Skin epidermis (tissue), 12 donors: ENCODE measurements around the gene EPHA8.

Experiments
- H3K27ac ChIP-seq, 21 experiments: fragments of 200-600 bp; sonication (generic) in 11 of 21; one replicate each; pipeline ENCODE4 v1.5.0; 2020; ENCODE audit warnings: mild to moderate bottlenecking in 3 of 21, inconsistent platforms in 2 of 21, moderate library complexity in 2 of 21
- H3K4me3 ChIP-seq, 7 experiments: fragments of 200-600 bp; sonication (generic) in 2 of 7; one replicate each; pipeline ENCODE4 v1.5.0; 2020; ENCODE audit warnings: inconsistent platforms in 2 of 7, mild to moderate bottlenecking in 2 of 7, moderate library complexity in 1 of 7

EPHA8 gene

DNA sequence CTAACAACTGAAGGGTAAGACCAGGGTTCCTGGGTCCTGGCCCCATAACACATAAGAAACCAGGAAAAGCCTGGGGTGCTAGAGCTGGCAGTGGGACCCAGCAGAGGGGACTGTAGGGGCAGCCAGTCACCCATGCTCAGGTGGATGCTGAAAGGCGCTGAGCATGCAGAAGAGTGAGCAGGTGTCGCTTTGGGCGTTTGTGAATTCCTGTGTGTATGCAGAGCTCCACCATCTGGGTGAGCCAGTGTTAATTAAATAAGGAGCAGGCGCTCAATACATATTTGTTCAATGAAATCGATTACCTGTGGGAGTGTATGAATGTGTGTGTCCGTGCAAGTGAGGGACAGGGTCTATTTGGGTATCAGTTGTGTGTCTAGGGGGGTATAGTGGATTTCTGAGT, 73.6 kb downstream of the EPHA8 start:
- peak overlapping the region in 3 of 7 experiments; percentile 8 to 21 (median 19) for H3K4me3 ChIP-seq
- peak overlapping the region in 5 of 21 experiments; percentile 41 to 74 (median 62) for H3K27ac ChIP-seq

DNA sequence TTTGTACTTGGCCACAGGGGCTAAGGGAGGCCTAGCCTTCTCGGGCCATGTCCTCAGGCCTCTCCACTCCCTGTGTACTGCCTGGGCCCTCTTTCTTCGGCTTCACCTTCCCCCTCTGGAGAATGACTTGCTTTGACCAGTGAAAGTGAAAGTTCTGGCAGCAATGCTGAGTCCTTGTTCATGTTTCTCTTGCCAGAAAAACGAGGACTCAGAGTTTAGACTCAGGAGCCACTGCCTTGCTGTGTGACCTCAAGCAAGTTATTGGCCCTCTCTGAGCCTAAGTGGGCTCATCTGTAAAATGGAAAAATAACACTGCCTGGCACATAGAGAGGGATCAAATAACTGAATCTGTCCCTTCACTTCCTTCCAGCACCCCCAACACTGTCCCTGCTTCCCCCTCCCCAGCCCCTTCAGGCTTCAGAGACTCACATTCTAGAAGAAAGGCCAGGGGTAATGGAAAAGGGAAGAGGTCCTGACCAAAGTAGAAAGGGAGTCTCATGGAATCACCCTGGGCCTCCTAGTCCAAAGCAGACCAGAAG, 74.7 kb downstream of the EPHA8 start:
- H3K4me3 ChIP-seq, result peak overlapping the region in 2 of 7 experiments; percentile 1 to 19

DNA sequence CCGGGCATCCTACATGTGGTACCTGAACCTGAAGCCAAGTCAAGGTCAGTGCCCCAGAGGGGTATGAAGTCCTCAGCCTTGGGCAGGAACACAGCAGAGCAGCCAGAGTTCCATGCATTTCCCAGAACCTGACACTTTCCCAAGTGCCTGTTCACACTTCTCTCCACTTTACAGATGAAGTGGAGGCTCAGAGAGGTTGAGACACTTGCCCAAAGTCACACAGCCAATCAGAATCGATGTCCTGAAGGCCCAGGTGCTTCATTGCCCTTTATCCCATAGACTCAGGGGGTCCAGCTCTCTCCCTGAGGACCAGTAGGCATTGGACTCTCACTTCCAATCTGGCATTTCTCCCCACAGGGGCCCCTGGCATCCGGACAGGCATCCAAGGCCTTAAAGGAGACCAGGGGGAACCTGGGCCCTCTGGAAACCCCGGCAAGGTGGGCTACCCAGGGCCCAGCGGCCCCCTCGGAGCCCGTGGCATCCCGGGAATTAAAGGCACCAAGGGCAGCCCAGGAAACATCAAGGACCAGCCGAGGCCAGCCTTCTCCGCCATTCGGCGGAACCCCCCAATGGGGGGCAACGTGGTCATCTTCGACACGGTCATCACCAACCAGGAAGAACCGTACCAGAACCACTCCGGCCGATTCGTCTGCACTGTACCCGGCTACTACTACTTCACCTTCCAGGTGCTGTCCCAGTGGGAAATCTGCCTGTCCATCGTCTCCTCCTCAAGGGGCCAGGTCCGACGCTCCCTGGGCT, 75.4 kb downstream of the EPHA8 start:
- Histone ChIP-seq H3K27ac (no peak overlapping the region), H3K4me3 (peak overlapping the region in 1 of 7 experiments; percentile 1)

More for the DNA sequence above, 74.7 kb downstream of the EPHA8 start:
- peak overlapping the region in 3 of 21 experiments; percentile 55 to 74 (median 70) for H3K27ac ChIP-seq

DNA sequence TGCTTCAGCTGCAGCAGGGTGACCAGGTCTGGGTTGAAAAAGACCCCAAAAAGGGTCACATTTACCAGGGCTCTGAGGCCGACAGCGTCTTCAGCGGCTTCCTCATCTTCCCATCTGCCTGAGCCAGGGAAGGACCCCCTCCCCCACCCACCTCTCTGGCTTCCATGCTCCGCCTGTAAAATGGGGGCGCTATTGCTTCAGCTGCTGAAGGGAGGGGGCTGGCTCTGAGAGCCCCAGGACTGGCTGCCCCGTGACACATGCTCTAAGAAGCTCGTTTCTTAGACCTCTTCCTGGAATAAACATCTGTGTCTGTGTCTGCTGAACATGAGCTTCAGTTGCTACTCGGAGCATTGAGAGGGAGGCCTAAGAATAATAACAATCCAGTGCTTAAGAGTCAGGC, 76.0 kb downstream of the EPHA8 start:
- no peak overlapping the region for H3K4me3 ChIP-seq
- H3K27ac ChIP-seq, result no peak overlapping the region

DNA sequence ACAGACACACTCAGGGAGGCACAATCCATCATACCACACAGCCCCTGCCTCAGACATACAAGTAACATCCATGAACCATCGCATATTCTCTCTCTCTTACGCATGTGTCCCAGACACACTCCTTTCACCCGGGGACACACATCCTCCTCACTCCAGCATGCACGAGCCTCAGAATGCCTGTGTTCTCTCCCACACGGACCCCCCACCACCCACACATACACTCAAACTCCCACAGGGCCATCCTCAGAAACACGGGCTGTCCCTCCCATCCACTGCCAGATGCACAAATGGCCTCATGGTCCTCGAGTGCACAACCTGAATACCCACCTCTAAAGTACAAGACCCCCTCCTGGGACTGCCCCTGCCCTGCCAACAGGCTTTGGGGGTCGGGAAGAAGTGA, 78.0 kb downstream of the EPHA8 start:
- no peak overlapping the region for H3K27ac ChIP-seq
- H3K4me3 ChIP-seq, result no peak overlapping the region

DNA sequence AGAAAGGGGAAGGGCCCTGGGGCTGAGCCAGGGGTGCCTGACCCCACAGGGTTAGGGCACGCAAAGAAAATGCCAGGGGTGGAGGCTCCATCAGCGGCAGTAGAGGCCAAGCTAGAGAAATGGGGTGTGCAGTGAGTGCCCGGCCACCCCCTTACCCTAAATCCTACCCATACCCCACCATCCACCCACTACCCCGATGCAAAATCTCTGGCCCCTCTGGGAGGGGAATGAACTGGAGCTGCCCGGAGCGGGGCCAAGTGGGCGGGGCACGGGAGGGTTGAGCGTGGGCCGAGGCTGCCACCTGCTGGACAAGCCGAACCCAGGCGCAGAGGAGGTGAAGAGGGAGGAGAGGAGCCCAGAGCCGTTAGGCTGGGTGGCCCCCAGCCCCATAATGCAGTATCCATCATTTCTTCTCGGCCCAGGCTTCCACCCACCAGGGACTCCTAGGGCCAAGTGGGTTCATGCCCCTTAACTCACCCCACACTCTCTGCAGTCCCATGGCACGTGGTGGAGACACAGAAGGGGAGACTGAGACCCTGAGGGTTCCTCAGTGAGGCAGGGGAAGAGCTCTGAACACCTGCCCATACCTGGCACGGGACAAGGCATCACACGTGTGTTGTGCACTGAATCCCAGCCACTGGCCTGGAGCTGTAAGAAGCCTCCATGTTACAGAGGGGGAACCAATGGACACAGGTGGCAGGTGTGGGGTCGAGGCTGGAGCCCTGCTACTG, 78.8 kb downstream of the EPHA8 start:
- no peak overlapping the region for H3K4me3 ChIP-seq
- no peak overlapping the region for H3K27ac ChIP-seq

DNA sequence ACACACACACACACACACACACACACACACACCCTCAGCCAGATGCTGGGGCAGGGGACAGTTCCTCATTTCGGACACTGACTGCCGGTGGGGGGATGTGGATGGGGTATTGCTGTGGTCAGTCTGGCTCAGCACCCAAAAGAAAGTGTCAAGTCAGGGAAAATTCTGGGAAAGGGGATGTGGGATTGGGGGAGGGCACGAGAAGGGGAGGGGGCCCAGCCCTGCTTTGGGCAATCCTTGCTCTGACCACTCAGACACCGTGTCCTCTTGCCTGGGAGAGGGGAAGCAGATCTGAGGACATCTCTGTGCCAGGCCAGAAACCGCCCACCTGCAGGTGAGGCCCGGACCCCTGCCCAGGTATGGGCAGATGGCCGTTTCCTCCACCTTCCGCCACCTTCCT, 80.1 kb downstream of the EPHA8 start, which contains the start of gene C1QC:
C1QC (plus strand) TSS at position 253 of the 400 bp plus-strand sequence. CDS start 391 bp downstream, outside the sequence.
- H3K27ac ChIP-seq, result peak within 1 kb of the TSS in 10 of 21 experiments; percentile 23 to 82 (median 50)

DNA sequence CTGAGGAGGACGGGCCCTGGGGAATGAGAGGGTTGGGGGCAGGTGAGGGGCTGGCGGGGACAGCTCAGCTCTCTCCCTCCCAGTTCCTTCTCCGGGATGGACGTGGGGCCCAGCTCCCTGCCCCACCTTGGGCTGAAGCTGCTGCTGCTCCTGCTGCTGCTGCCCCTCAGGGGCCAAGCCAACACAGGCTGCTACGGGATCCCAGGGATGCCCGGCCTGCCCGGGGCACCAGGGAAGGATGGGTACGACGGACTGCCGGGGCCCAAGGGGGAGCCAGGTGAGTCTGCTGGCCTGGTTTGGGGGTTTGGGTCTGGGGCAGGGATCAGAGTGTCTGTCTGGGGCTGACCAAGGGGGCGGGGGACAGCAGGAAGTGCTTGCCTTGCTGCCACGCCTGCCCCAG, 80.6 kb downstream of the EPHA8 start:
- H3K27ac ChIP-seq, result peak overlapping the region in 10 of 21 experiments; percentile 23 to 82 (median 50)
- peak overlapping the region in 4 of 7 experiments; percentile 12 to 22 (median 16) for H3K4me3 ChIP-seq

More for the DNA sequence above, 80.1 kb downstream of the EPHA8 start, which contains the start of gene C1QC:
- peak within 1 kb of the TSS in 4 of 7 experiments; percentile 12 to 22 (median 16) for H3K4me3 ChIP-seq

DNA sequence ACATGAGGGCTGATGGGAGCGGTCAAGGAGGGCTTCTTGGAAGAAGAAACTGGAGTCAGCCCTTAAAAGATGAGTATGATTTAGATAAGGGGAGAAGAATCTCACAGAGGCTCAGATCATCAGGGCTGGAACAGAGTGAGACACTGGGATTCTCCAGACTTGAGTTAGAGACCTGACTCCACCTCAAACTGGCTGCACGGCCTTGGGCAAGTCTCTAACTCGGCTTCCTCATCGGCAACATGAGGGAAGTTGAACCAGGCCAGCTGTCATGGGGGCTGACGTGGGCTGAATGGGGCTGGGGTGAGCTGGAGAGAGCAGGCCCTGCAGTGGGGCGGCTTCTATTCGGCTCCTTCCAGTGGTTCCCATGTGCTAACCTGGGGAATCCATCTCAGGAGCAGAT, 82.6 kb downstream of the EPHA8 start:
- Histone ChIP-seq H3K27ac (peak overlapping the region in 4 of 21 experiments; percentile 3 to 82 (median 23)), H3K4me3 (no peak overlapping the region)

DNA sequence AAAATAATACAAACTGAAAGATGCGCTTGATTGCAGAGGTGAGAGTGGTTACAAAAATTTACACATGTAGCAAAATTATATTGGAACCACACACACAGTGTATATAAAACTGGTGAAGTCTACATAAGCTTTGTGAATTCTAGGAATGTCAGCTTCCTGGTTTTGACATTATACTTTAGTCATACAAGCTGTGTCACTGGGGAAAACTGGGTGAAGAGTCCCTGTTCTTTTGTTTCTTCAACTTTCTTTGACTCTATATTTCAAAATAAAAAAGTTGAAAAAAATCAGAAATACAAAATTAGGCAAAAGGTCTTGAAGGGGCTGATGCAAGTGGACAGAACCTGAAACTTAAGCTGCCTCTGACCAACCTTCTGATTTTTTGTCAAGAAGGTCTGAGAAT, 83.1 kb downstream of the EPHA8 start:
- Histone ChIP-seq H3K27ac (peak overlapping the region in 2 of 21 experiments; percentile 3 to 82), H3K4me3 (no peak overlapping the region)

DNA sequence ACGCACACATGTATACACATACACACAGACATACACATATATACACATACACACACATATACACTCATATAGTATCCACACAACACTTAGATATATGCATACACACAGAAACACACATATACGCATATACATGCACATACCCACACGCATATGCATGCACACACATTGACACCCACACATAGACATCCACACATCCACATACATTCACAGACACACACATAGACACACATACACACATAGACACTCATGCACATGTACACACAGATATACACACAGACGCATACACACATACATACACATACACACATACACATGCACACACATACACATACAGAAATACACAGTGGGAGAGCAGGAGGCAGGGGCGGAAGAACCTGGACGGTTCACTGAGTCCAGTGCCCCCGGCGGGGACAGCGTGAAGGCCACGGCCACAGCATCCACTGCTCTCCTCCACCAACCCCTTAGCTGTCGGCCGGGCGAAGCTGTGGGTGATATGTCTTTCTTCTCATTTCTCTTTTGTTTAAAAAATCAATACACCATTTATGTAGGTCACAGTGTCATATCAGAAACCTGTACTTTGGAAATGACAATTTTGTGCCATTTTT, 86.9 kb downstream of the EPHA8 start:
- H3K4me3 ChIP-seq, result no peak overlapping the region
- H3K27ac ChIP-seq, result peak overlapping the region in 1 of 21 experiments; percentile 75

DNA sequence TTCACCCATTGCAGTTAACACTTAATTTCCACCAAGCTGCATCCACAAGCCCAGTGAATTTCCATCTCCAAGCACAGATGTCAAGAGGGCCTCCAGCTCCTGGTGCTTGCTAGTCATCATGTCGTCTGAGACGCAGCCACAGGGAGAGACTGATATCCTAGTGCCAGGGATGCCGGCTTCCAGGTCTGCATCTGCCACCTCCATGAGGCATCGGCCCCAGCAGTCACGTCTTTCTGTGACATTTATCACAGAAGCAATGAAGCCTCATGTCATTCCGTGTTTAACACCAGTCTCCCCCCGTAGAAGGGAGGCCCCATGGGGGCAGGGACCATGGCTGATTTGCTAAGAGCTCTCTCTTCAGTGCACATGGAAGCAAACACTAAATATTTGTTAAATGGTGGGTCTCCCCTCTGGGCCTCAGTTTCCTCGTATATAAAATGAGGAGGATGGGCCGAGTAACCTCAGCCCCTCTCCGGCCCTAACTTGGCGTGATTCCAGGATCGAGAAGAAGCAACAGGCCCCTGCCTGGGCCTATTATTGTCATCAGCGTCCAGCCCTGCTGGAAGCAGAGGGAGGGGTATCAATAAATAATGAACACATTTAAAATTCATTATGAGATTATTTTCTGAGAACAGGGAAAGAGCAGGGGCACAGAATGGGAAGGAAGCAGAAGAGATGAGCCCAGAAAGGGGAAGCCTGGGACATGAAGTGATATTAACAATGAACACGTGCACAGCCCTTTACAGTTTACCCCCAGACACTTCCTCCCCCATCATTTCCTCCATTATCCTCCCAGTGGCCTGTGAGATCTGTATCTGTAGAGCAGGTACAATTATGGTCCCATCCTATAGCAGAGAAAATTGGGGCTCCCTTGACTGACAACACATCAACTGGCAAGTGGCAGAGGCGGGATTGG, 88.9 kb downstream of the EPHA8 start:
- Histone ChIP-seq H3K4me3 (no peak overlapping the region), H3K27ac (peak overlapping the region in 6 of 21 experiments; percentile 9 to 75 (median 38))

DNA sequence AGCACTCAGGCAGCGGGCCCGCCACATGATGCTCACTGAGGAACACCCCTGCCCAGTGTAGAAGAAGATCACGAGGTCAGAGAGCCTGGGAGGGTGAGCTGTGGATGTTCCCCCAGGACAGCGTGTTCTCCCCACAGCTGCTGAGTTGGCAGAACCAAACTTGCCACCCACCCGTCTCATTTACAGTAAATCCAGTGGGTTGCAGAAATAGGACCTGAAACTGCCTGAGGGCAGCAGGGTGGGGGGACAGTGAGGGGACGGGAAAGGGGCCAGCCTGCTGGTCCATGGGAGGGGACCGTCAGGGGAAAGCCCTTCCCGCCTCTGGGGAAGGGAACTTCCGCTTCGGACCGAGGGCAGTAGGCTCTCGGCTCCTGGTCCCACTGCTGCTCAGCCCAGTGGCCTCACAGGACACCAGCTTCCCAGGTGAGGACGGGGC, 89.6 kb downstream of the EPHA8 start, which contains the start of gene C1QB:
C1QB (plus strand) TSS at position 356 of the 436 bp plus-strand sequence. CDS start 6,227 bp downstream, outside the sequence.
- Histone ChIP-seq H3K27ac (peak within 1 kb of the TSS in 6 of 21 experiments; percentile 13 to 84 (median 51)), H3K4me3 (peak within 1 kb of the TSS in 4 of 7 experiments; percentile 1 to 15 (median 11))
